ENCODE data around the gene PA2G4.
"Not testable (repeated sequence)": the region's sequence is repeated elsewhere in the genome, so short reads cannot be mapped to it uniquely, and the experiment has no call there.

Gene PA2G4

GRCh38 chr12:56104109-56104814 is at the start of gene PA2G4:
Gene PA2G4 (plus strand): TSS chr12:56104559. CDS start chr12:56104738, 179 bp downstream.
- in situ Hi-C loops (cut with MboI; ENCODE audit: low sequenced_read_pairs): no loop called here

- in situ Hi-C loops (cut with MboI; ENCODE audit: low sequenced_read_pairs): not testable (repeated sequence)
Observed at GRCh38 chr12:56059964-56060363, 44.4 kb upstream of the PA2G4 start.

- in situ Hi-C loops (cut with MboI; ENCODE audit: low sequenced_read_pairs): no loop called here
Observed at GRCh38 chr12:56061982-56062381, 42.4 kb upstream of the PA2G4 start.

GRCh38 chr12:56062996-56063395 is 41.4 kb upstream of the PA2G4 start:
- in situ Hi-C loops (cut with MboI; ENCODE audit: low sequenced_read_pairs): no loop called here

- in situ Hi-C loops (cut with MboI; ENCODE audit: low sequenced_read_pairs): no loop called here
Observed at GRCh38 chr12:56071648-56072047, 32.7 kb upstream of the PA2G4 start.

GRCh38 chr12:56074396-56074795 is 30.0 kb upstream of the PA2G4 start:
- in situ Hi-C loops (cut with MboI; ENCODE audit: low sequenced_read_pairs): no loop called here

- in situ Hi-C loops (cut with MboI; ENCODE audit: low sequenced_read_pairs): not testable (repeated sequence)
Observed at GRCh38 chr12:56077966-56078365, 26.4 kb upstream of the PA2G4 start.

- in situ Hi-C loops (cut with MboI; ENCODE audit: low sequenced_read_pairs): no loop called here
Observed at GRCh38 chr12:56078427-56078826, 25.9 kb upstream of the PA2G4 start.

GRCh38 chr12:56078931-56079722 is 25.2 kb upstream of the PA2G4 start:
- in situ Hi-C loops (cut with MboI; ENCODE audit: low sequenced_read_pairs): no loop called here

GRCh38 chr12:56079723-56080555 is 24.4 kb upstream of the PA2G4 start, which contains the start of gene ERBB3:
Gene ERBB3 (plus strand): TSS chr12:56080165. CDS start chr12:56080301, 136 bp downstream.
- in situ Hi-C loops (cut with MboI; ENCODE audit: low sequenced_read_pairs): no loop called here

- in situ Hi-C loops (cut with MboI; ENCODE audit: low sequenced_read_pairs): no loop called here
Observed at GRCh38 chr12:56080556-56081138, 23.7 kb upstream of the PA2G4 start.

GRCh38 chr12:56081393-56082347 is 22.7 kb upstream of the PA2G4 start:
- in situ Hi-C loops (cut with MboI; ENCODE audit: low sequenced_read_pairs): no loop called here

- in situ Hi-C loops (cut with MboI; ENCODE audit: low sequenced_read_pairs): no loop called here
Observed at GRCh38 chr12:56082382-56082781, 22.0 kb upstream of the PA2G4 start.

GRCh38 chr12:56082967-56083366 is 21.4 kb upstream of the PA2G4 start:
- in situ Hi-C loops (cut with MboI; ENCODE audit: low sequenced_read_pairs): no loop called here

GRCh38 chr12:56084958-56085543 is 19.3 kb upstream of the PA2G4 start:
- in situ Hi-C loops (cut with MboI; ENCODE audit: low sequenced_read_pairs): no loop called here

GRCh38 chr12:56086096-56086495 is 18.3 kb upstream of the PA2G4 start:
- in situ Hi-C loops (cut with MboI; ENCODE audit: low sequenced_read_pairs): no loop called here

- in situ Hi-C loops (cut with MboI; ENCODE audit: low sequenced_read_pairs): no loop called here
Observed at GRCh38 chr12:56086608-56087007, 17.8 kb upstream of the PA2G4 start.

GRCh38 chr12:56087220-56087619 is 17.1 kb upstream of the PA2G4 start:
- in situ Hi-C loops (cut with MboI; ENCODE audit: low sequenced_read_pairs): no loop called here

- in situ Hi-C loops (cut with MboI; ENCODE audit: low sequenced_read_pairs): no loop called here
Observed at GRCh38 chr12:56097738-56098137, 6.6 kb upstream of the PA2G4 start.
